ENCODE results near the gene BCAS1.

GRCh38 chr20:54002741-54003140 lies 67.7 kb downstream of the BCAS1 start:
- TF ChIP-seq CTCF (conservative IDR thresholded peaks at IDR 0.05; ENCODE audit: low read length) (no peak), EZH2phosphoT487 (IDR thresholded peaks at IDR 0.05; ENCODE audit: borderline replicate concordance, low read depth, low read length) (no peak)
